GM12878 (cell line): ENCODE measurements around the gene CXXC1. TPM values are rescaled to one million over a fixed set of nuclear protein-coding genes. Genes with fewer than 3 reads are reported as not detected.

ENCODE experiments used
- ATAC-seq: fragments of 200-7000 bp; cut with Tn5 transposase; 3 replicates; pipeline ENCODE4 v1.9.1; 2020; ENCODE audit warnings: mild to moderate bottlenecking, moderate library complexity
- BruUV-seq: library from RNA; stranded (reverse); fragments of 400-500 nt; replicated peaks from 2 replicates; lab custom pipeline; 2021; lab: Mats Ljungman, UMichigan
- CTCF ChIA-PET: fragments of 300-600 bp; sonication (Branson Sonifier 250); formaldehyde crosslinking; extraction: SDS; loops from one replicate; lab custom pipeline; 2021; ENCODE audit warnings: inconsistent platforms; lab: Yijun Ruan, JAX
- POLR2A ChIA-PET: fragments of 350-600 bp; formaldehyde crosslinking; extraction: SDS; loops from one replicate; lab custom pipeline; 2021; ENCODE audit warnings: inconsistent platforms; lab: Charles Lee
- RAD21 ChIA-PET: fragments of 300-600 bp; sonication (Branson Sonifier 250); formaldehyde crosslinking; loops from one replicate; lab custom pipeline; 2023; ENCODE audit warnings: antibody characterized with exemption; ENCODE audit not compliant: unreplicated experiment; lab: Charles Lee
- SMC1A ChIA-PET: fragments of 300-600 bp; sonication (Branson Sonifier 250); formaldehyde crosslinking; loops from one replicate; lab custom pipeline; 2023; ENCODE audit not compliant: unreplicated experiment, uncharacterized antibody; lab: Charles Lee
- DNase-seq: peaks from one replicate; pipeline ENCODE4 v3.0.0-alpha.2; 2011; ENCODE audit warnings: low read depth, low spot score
- FAIRE-seq: peaks from 3 replicates; lab custom pipeline; 2011; peaks lifted over from hg19 to GRCh38; lab: Jason Lieb, UNC
- H2AFZ ChIP-seq: 2 replicates; pipeline ENCODE4 v1.6.0; 2011; ENCODE audit warnings: low read depth, low read length, control low read depth; ENCODE audit not compliant: control insufficient read depth
- H3K27ac ChIP-seq: 2 replicates; pipeline ENCODE4 v1.5.1; 2011; ENCODE audit warnings: control low read depth; ENCODE audit not compliant: control insufficient read depth, insufficient read depth
- H3K27me3 ChIP-seq, 2 experiments: replicated peaks in 1 of 2; 2 replicates each; pipeline versions ENCODE4 v1.6.0 to v1.6.1; 2011; ENCODE audit warnings: low read length in 1 of 2; ENCODE audit not compliant: control insufficient read depth in 2 of 2, insufficient read depth in 2 of 2
- H3K36me3 ChIP-seq, 2 experiments: 2 replicates each; pipeline ENCODE4 v1.5.1; 2011; ENCODE audit warnings: low read length in 1 of 2; ENCODE audit not compliant: control insufficient read depth in 2 of 2, insufficient read depth in 2 of 2
- H3K4me1 ChIP-seq: 2 replicates; pipeline ENCODE4 v1.6.1; 2011; ENCODE audit warnings: mild to moderate bottlenecking, low read length, moderate library complexity, mixed read lengths; ENCODE audit not compliant: control insufficient read depth, insufficient read depth
- H3K4me2 ChIP-seq: 2 replicates; pipeline ENCODE4 v1.6.0; 2011; ENCODE audit warnings: control low read depth; ENCODE audit not compliant: control insufficient read depth, insufficient read depth
- H3K4me3 ChIP-seq: fragments of 200-600 bp; sonication (generic); 2 replicates; pipeline ENCODE4 v1.5.1; 2016
- H3K79me2 ChIP-seq: 2 replicates; pipeline ENCODE4 v1.6.0; 2011; ENCODE audit warnings: low read length; ENCODE audit not compliant: control insufficient read depth, insufficient read depth
- H3K9ac ChIP-seq: 2 replicates; pipeline ENCODE4 v1.8.0; 2011; ENCODE audit warnings: low read length, control low read depth, mixed read lengths; ENCODE audit not compliant: control insufficient read depth, insufficient read depth
- H3K9me3 ChIP-seq: replicated peaks from 3 replicates; pipeline ENCODE4 v1.5.1; 2011; ENCODE audit warnings: mild to moderate bottlenecking, low read length; ENCODE audit not compliant: control insufficient read depth, insufficient read depth
- H4K20me1 ChIP-seq: 2 replicates; pipeline ENCODE4 v1.6.0; 2011; ENCODE audit not compliant: control insufficient read depth, insufficient read depth
- GABPA ChIP-seq: IDR thresholded peaks from 2 replicates; pipeline ENCODE4 v1.6.1; 2014; ENCODE audit warnings: antibody characterized with exemption, low read depth, mild to moderate bottlenecking, inconsistent platforms
- PML ChIP-seq: IDR thresholded peaks from 2 replicates; pipeline ENCODE4 v1.6.1; 2012; ENCODE audit warnings: low read length, inconsistent platforms
- SMARCA5 ChIP-seq: fragments of 450-650 bp; IDR thresholded peaks from 2 replicates; pipeline ENCODE4 v1.6.1; 2017; ENCODE audit warnings: mild to moderate bottlenecking
- WGBS: methylation state at CpG from one replicate; pipeline ENCODE4 v1.1.6; 2016; ENCODE audit warnings: low lambda C conversion rate; ENCODE audit not compliant: insufficient replicate concordance, insufficient coverage; ENCODE audit errors: missing lambda C conversion rate; 5-methylcytosine and 5-hydroxymethylcytosine counted together
- in situ Hi-C: fragments of 300-500 bp; cut with MboI; formaldehyde crosslinking; loops from 9 replicates; pipeline ENCODE4 v1.14.3; 2018; ENCODE audit warnings: mixed read lengths
- intact Hi-C: fragments of 100-400 bp; cut with micrococcal nuclease; formaldehyde crosslinking; loops from one replicate; pipeline ENCODE4 v1.14.2; 2022; ENCODE audit not compliant: unreplicated experiment
- polyA plus RNA-seq, 11 experiments: library from polyadenylated mRNA; depleted of rRNA in 4 of 11; unstranded in 6 of 11; stranded (reverse) in 5 of 11; fragments of >200 nt; fragmentation: Nextera tagmentation in 4 of 11; fragmentation: Illumina TruSeq in 1 of 11; extraction: Ambion mirVana in 4 of 11; extraction: Trizol in 1 of 11; gene quantifications; 1 replicate in 1 of 11; 2 replicates in 10 of 11; pipeline versions ENCODE4 v1.2.1 to v1.2.3, GENCODE V29; 2011 to 2016; ENCODE audit warnings: inconsistent platforms in 2 of 11, missing spikeins in 2 of 11, low read depth in 1 of 11
- total RNA-seq, 4 experiments: library from RNA; depleted of rRNA in 3 of 4; stranded (reverse); fragments of >200 nt in 3 of 4; fragmentation: Illumina TruSeq in 1 of 4; extraction: Trizol in 1 of 4; gene quantifications; 2 replicates each; pipeline versions ENCODE4 v1.2.1 to v1.2.3, GENCODE V29; 2013 to 2021
- TF ChIP-seq, protein P1 (sequence below): fragments of 450-650 bp; IDR thresholded peaks from 2 replicates; pipeline ENCODE4 v1.6.1; 2018; ENCODE audit warnings: mild to moderate bottlenecking, low read depth, moderate library complexity; ENCODE audit not compliant: partially characterized antibody
- TF ChIP-seq, protein P2 (sequence below): fragments of 450-650 bp; IDR thresholded peaks from 2 replicates; pipeline ENCODE4 v1.6.1; 2017; ENCODE audit warnings: mild to moderate bottlenecking, moderate library complexity
- TF ChIP-seq, protein P3 (sequence below): fragments of 450-650 bp; IDR thresholded peaks from 2 replicates; pipeline ENCODE4 v1.6.1; 2016; ENCODE audit warnings: mild to moderate bottlenecking

CXXC1 gene
- total and polyA plus RNA-seq, 10 of the 15 experiments (the other 5 are each of a cell fraction or from before 2014, with no cell fraction given): 9.2 to 180 (median 93.8) TPM

- TF ChIP-seq, protein P1, sequence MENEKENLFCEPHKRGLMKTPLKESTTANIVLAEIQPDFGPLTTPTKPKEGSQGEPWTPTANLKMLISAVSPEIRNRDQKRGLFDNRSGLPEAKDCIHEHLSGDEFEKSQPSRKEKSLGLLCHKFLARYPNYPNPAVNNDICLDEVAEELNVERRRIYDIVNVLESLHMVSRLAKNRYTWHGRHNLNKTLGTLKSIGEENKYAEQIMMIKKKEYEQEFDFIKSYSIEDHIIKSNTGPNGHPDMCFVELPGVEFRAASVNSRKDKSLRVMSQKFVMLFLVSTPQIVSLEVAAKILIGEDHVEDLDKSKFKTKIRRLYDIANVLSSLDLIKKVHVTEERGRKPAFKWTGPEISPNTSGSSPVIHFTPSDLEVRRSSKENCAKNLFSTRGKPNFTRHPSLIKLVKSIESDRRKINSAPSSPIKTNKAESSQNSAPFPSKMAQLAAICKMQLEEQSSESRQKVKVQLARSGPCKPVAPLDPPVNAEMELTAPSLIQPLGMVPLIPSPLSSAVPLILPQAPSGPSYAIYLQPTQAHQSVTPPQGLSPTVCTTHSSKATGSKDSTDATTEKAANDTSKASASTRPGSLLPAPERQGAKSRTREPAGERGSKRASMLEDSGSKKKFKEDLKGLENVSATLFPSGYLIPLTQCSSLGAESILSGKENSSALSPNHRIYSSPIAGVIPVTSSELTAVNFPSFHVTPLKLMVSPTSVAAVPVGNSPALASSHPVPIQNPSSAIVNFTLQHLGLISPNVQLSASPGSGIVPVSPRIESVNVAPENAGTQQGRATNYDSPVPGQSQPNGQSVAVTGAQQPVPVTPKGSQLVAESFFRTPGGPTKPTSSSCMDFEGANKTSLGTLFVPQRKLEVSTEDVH: no peak
- TF ChIP-seq PML (no peak), GABPA (no peak)
- TF ChIP-seq, all 136 proteins: peak for 27
These were observed 25.0 kb upstream of the CXXC1 start (continued) for GRCh38 chr18:50312296-50313030.

DNA sequence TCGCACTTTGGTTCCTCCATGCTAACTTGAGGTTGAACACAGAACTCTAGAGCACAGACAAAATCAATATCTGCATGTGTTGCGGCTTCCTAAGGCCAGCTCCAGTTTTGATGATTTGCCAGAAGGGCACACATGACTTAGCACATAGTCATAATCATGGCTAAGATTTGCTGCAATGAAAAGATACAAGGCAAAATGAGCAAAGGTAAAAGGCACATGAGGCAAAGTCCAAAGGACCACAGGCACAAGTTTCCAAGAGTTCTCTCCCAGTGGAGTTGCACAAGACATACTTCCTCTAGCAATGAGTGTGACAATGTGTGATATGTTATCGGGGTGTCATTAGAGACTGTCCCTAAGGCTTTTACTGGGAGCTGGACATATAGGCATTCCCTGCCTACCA, 24.2 kb upstream of the CXXC1 start:
- intact Hi-C loops (loop anchor here (1.0 kb wide), 1 partner anchor 30 kb away; the partner anchor contains the start of gene MBD1), in situ Hi-C loops (no loop called here)
- no peak for ATAC-seq
- no peak for DNase-seq
- ChIA-PET CTCF (interaction anchor here (0.7 to 6.6 kb wide), 9 partner anchors 9 to 45 kb away, joined by 3 to 83 read pairs (median 4); partner anchors contain the start of gene MBD1), POLR2A (interaction anchor here (0.5 to 1.2 kb wide), 7 partner anchors 12 to 128 kb away, joined by 3 to 7 read pairs (median 4); no protein-coding TSS in a partner anchor), SMC1A (interaction anchor here (0.6 to 8.7 kb wide), 14 partner anchors 8 to 53 kb away, joined by 3 to 145 read pairs (median 4); partner anchors contain the start of gene CFAP53), RAD21 (interaction anchor here (0.9 to 6.6 kb wide), 6 partner anchors 8 to 44 kb away, joined by 3 to 125 read pairs (median 4); partner anchors contain the start of gene MBD1)
- no TSS peak for BruUV-seq
- no peak for FAIRE-seq
- 100% methylated on average over 3 of the region's 3 CpGs for WGBS
- H3K9me3 ChIP-seq: peaks cover 6% of the 10 kb centered on the region; the same call in 2 of the 3 replicates
- no peaks in the 10 kb centered on the region for H3K36me3 ChIP-seq
- peak overlapping the region; percentile 85 for H3K4me2 ChIP-seq
- H3K79me2 ChIP-seq: no peaks in the 10 kb centered on the region
- no peaks in the 10 kb centered on the region for H4K20me1 ChIP-seq
- 0 out of 2 replicates have a peak, but pooled peaks have one; percentile 15 for TF ChIP-seq SMARCA5
- TF ChIP-seq, protein P2, sequence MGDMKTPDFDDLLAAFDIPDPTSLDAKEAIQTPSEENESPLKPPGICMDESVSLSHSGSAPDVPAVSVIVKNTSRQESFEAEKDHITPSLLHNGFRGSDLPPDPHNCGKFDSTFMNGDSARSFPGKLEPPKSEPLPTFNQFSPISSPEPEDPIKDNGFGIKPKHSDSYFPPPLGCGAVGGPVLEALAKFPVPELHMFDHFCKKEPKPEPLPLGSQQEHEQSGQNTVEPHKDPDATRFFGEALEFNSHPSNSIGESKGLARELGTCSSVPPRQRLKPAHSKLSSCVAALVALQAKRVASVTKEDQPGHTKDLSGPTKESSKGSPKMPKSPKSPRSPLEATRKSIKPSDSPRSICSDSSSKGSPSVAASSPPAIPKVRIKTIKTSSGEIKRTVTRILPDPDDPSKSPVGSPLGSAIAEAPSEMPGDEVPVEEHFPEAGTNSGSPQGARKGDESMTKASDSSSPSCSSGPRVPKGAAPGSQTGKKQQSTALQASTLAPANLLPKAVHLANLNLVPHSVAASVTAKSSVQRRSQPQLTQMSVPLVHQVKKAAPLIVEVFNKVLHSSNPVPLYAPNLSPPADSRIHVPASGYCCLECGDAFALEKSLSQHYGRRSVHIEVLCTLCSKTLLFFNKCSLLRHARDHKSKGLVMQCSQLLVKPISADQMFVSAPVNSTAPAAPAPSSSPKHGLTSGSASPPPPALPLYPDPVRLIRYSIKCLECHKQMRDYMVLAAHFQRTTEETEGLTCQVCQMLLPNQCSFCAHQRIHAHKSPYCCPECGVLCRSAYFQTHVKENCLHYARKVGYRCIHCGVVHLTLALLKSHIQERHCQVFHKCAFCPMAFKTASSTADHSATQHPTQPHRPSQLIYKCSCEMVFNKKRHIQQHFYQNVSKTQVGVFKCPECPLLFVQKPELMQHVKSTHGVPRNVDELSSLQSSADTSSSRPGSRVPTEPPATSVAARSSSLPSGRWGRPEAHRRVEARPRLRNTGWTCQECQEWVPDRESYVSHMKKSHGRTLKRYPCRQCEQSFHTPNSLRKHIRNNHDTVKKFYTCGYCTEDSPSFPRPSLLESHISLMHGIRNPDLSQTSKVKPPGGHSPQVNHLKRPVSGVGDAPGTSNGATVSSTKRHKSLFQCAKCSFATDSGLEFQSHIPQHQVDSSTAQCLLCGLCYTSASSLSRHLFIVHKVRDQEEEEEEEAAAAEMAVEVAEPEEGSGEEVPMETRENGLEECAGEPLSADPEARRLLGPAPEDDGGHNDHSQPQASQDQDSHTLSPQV: 0 out of 2 replicates have a peak, but pooled peaks have one; percentile 34
- TF ChIP-seq, protein P3, sequence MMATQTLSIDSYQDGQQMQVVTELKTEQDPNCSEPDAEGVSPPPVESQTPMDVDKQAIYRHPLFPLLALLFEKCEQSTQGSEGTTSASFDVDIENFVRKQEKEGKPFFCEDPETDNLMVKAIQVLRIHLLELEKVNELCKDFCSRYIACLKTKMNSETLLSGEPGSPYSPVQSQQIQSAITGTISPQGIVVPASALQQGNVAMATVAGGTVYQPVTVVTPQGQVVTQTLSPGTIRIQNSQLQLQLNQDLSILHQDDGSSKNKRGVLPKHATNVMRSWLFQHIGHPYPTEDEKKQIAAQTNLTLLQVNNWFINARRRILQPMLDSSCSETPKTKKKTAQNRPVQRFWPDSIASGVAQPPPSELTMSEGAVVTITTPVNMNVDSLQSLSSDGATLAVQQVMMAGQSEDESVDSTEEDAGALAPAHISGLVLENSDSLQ: no peak
- peak overlapping the region; percentile 27 for H3K9ac ChIP-seq
- H3K27ac ChIP-seq: peak overlapping the region; percentile 95
- no peaks in the 10 kb centered on the region for H3K27me3 ChIP-seq
- no peak overlapping the region for H2AFZ ChIP-seq
- H3K4me3 ChIP-seq: 0 out of 2 replicates have a peak overlapping the region, but pooled peaks have one; percentile 18
- peaks cover 70% of the 10 kb centered on the region for H3K4me1 ChIP-seq
